ENCODE data around the gene BICC1. TPM values are rescaled to one million over a fixed set of nuclear protein-coding genes. Genes with fewer than 3 reads are reported as not detected.

BICC1 gene
- total RNA-seq, 1 donor from 2014 or later: 58.0 TPM

DNA sequence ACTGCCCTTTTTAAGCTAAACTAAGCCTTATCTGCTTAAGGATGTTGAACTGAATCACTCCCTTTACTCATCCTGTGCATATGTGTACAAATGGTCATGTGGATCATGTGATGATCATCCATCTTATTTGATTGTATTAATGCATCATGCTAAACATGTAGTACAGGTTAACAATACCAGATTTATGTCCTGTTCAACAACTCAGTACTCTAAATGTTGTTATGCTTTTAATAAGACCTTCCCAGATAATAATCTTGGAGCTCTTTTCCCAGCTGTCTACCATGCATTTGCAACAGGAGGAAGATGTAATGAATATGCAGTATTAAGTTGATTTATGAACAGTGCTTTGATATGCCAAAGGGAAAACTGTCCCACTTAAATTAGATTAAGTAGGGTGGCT, 318.0 kb downstream of the BICC1 start:
- no peaks in the 10 kb centered on the region for H3K27me3 ChIP-seq (ENCODE audit: control insufficient read depth, insufficient read depth, low read length)
- H3K4me3 ChIP-seq (ENCODE audit: low read depth, low read length): no peak overlapping the region
- DNase-seq (ENCODE audit: low read depth): no peak
- TF ChIP-seq, protein P1, sequence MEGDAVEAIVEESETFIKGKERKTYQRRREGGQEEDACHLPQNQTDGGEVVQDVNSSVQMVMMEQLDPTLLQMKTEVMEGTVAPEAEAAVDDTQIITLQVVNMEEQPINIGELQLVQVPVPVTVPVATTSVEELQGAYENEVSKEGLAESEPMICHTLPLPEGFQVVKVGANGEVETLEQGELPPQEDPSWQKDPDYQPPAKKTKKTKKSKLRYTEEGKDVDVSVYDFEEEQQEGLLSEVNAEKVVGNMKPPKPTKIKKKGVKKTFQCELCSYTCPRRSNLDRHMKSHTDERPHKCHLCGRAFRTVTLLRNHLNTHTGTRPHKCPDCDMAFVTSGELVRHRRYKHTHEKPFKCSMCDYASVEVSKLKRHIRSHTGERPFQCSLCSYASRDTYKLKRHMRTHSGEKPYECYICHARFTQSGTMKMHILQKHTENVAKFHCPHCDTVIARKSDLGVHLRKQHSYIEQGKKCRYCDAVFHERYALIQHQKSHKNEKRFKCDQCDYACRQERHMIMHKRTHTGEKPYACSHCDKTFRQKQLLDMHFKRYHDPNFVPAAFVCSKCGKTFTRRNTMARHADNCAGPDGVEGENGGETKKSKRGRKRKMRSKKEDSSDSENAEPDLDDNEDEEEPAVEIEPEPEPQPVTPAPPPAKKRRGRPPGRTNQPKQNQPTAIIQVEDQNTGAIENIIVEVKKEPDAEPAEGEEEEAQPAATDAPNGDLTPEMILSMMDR (IDR thresholded peaks at IDR 0.05; ENCODE audit: insufficient read depth, low read length, poor library complexity, severe bottlenecking): no peak
- peaks cover 4% of the 10 kb centered on the region for H3K36me3 ChIP-seq (ENCODE audit: control insufficient read depth, insufficient read depth, low read length)

DNA sequence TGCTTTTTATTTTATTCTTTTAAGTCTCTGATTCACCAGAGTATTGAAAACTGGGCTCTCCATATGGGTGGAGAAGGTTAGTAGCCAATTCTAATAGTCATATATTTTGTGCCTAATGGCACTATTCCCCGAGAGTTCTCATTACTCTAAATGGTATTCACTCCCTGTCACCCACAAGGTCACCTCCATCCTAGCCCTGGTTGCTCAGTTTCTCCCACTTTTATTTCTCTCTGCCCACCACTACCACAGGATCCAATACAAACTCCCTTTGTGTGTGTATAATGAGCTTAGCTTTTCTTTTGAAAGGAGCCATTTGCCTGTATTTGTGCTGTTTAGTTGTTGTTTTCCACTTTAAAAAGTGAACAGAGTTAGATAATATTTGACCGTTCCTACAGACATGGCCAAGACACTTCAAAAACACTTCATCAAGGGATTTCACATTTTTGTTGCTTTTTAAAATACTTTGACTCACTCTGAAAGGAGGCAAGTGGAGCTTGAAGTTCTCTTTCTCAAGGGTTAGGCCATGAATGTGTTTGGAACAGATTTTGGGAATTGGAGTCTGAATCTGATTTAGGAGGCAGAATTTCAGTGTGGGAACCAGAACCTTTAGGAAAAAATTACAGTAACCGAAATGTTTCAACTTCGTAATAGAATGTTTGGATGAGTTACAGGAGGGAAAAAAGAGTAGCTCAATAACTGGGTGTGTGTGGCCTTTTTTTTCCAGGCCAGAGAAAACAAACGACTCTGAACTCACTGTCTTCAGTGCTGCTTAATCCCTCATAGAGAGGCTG, 321.3 kb downstream of the BICC1 start:
- Histone ChIP-seq H3K36me3 (ENCODE audit: control insufficient read depth, insufficient read depth, low read length) (peaks cover 4% of the 10 kb centered on the region), H3K27me3 (ENCODE audit: control insufficient read depth, insufficient read depth, low read length) (no peaks in the 10 kb centered on the region), H3K4me3 (ENCODE audit: low read depth, low read length) (no peak overlapping the region)
- DNase-seq (ENCODE audit: low read depth): no peak
- TF ChIP-seq, protein P1 (IDR thresholded peaks at IDR 0.05; ENCODE audit: insufficient read depth, low read length, poor library complexity, severe bottlenecking): no peak

DNA sequence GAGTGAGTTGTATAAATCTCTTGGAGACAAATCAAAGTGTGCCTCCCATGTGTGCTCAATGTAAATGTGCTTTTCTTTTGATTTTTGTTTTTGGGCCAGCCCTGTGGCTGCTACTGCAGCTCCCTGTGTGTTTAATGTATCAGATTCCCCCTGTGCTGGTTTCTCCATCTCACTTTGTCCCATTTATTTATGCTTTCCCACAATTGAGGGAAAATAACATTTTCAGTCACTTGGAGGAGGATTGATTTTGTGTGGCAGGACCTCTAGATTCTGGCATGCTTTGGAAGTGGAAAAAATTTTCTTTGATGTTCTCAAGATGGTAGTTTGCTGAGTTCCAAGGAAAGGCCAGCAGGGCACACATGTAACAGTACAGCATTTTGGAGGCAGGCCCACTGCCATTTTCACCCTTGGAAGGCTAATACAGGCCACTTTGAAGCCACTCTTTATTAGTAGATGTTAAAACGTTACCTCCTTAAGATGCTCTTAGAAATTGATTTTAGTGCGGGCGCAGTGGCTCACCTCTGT, 323.6 kb downstream of the BICC1 start:
- H3K27me3 ChIP-seq (ENCODE audit: control insufficient read depth, insufficient read depth, low read length): no peaks in the 10 kb centered on the region
- no peaks in the 10 kb centered on the region for H3K36me3 ChIP-seq (ENCODE audit: control insufficient read depth, insufficient read depth, low read length)
- TF ChIP-seq, protein P1 (IDR thresholded peaks at IDR 0.05; ENCODE audit: insufficient read depth, low read length, poor library complexity, severe bottlenecking): no peak
- H3K4me3 ChIP-seq (ENCODE audit: low read depth, low read length): no peak overlapping the region
- no peak for DNase-seq (ENCODE audit: low read depth)

DNA sequence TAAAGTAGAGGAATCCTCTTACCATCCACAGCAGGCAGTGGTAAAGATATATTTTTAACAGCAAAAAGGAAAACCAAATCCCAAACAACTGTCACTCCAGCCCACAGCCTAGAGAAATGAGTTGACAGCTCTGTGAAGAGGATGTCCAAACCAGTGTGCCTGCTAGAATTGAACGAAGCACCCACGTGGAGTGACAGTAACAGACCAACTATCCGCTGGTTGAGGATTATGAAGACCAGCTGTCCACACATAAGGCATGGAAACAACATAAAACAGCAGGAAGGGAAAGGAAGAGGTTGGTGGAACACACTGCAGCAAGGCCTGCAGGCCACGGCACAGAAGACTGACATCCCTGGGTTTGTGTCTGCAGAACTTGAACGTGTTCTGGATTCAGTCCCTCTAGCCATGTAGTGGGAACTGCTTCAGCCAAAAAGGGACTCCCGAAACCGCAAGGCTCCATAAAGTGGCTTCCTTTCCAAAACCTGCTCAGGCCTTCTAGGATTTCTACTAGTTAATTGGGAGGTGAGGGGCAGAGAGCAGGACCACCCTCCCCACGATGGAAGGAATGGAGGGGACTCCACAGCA, 324.4 kb downstream of the BICC1 start:
- TF ChIP-seq, protein P1 (IDR thresholded peaks at IDR 0.05; ENCODE audit: insufficient read depth, low read length, poor library complexity, severe bottlenecking): no peak
- no peak overlapping the region for H3K4me3 ChIP-seq (ENCODE audit: low read depth, low read length)
- DNase-seq (ENCODE audit: low read depth): no peak
- H3K36me3 ChIP-seq (ENCODE audit: control insufficient read depth, insufficient read depth, low read length): no peaks in the 10 kb centered on the region
- no peaks in the 10 kb centered on the region for H3K27me3 ChIP-seq (ENCODE audit: control insufficient read depth, insufficient read depth, low read length)

DNA sequence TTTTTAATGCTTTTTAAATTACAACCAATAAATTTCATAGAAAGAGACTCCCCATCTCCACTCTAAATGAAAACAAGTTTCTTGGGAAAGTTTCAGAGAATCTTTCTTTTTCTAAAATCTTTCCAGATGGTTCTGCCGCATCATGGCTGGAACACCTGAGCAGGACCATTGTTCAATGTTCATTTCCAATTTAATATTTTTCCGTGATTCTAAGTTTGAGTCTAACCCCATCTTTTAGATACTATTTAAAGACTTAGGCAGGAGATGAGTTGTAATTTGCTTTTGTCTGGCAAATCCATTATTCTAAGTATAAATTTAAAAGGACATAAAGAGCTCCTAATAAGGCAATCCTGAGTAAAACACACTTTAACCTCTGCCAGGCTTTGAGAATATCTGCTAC, 325.2 kb downstream of the BICC1 start:
- Histone ChIP-seq H3K36me3 (ENCODE audit: control insufficient read depth, insufficient read depth, low read length) (no peaks in the 10 kb centered on the region), H3K4me3 (ENCODE audit: low read depth, low read length) (no peak overlapping the region), H3K27me3 (ENCODE audit: control insufficient read depth, insufficient read depth, low read length) (no peaks in the 10 kb centered on the region)
- no peak for DNase-seq (ENCODE audit: low read depth)
- TF ChIP-seq, protein P1 (IDR thresholded peaks at IDR 0.05; ENCODE audit: insufficient read depth, low read length, poor library complexity, severe bottlenecking): no peak

All from kidney epithelial cell (primary cell).